Measurements from ENCODE around the gene SERINC2. TPM values are rescaled to one million over a fixed set of nuclear protein-coding genes. Genes with fewer than 3 reads are reported as not detected.

SERINC2 gene
- total and polyA plus RNA-seq, 2 donors (not counting 1 experiment from before 2014, with no cell fraction given) = 28.4 to 104 TPM

- H3K9ac ChIP-seq (ENCODE audit: insufficient read depth, low read length) = no peak overlapping the region
- DNase-seq (ENCODE audit: low read depth in 2 of 2) = no peak
- H2AFZ ChIP-seq (ENCODE audit: low read length) = no peak overlapping the region
- H3K36me3 ChIP-seq (ENCODE audit: control insufficient read depth, insufficient read depth, low read length) = peaks cover 9% of the 10 kb centered on the region
- TF ChIP-seq EZH2 (IDR thresholded peaks at IDR 0.05; ENCODE audit: low read length, missing control alignments) = no peak
- no peak for TF ChIP-seq CTCF (conservative IDR thresholded peaks at IDR 0.05 in 1 of 2, IDR thresholded peaks at IDR 0.05 in 1 of 2; ENCODE audit: low read depth in 1 of 2, low read length in 2 of 2)
- no peaks in the 10 kb centered on the region for H4K20me1 ChIP-seq (ENCODE audit: control insufficient read depth, extremely low read depth, insufficient read depth, low read length)
- H3K79me2 ChIP-seq (ENCODE audit: control insufficient read depth, insufficient read depth, low read length) = no peaks in the 10 kb centered on the region
- no peak overlapping the region for H3K4me3 ChIP-seq (replicated peaks in 1 of 4; ENCODE audit: control extremely low read depth in 1 of 4, insufficient read depth in 1 of 4, low read depth in 3 of 4, low read length in 4 of 4)
- no peaks in the 10 kb centered on the region for H3K27me3 ChIP-seq (ENCODE audit: control insufficient read depth, insufficient read depth, low read length)
- no peak overlapping the region for H3K27ac ChIP-seq (ENCODE audit: insufficient read depth, low read length)
- H3K4me2 ChIP-seq (ENCODE audit: extremely low read depth, insufficient read depth, low read length) = no peak overlapping the region
- peaks cover 16% of the 10 kb centered on the region for H3K4me1 ChIP-seq (ENCODE audit: control insufficient read depth, extremely low read depth, insufficient read depth, low read length)
- H3K9me3 ChIP-seq (ENCODE audit: control insufficient read depth, insufficient read depth, low read depth, low read length) = no peaks in the 10 kb centered on the region
Observed at GRCh38 chr1:31368611-31369107, 44.4 kb upstream of the SERINC2 start.

- Histone ChIP-seq H3K36me3 (ENCODE audit: control insufficient read depth, insufficient read depth, low read length) (peaks cover 6% of the 10 kb centered on the region), H3K4me1 (ENCODE audit: control insufficient read depth, extremely low read depth, insufficient read depth, low read length) (peaks cover 25% of the 10 kb centered on the region), H3K79me2 (ENCODE audit: control insufficient read depth, insufficient read depth, low read length) (no peaks in the 10 kb centered on the region), H3K4me3 (replicated peaks in 1 of 4; ENCODE audit: control extremely low read depth in 1 of 4, insufficient read depth in 1 of 4, low read depth in 3 of 4, low read length in 4 of 4) (peak overlapping the region in 2 of 4 experiments; percentile 48 to 64), H3K4me2 (ENCODE audit: extremely low read depth, insufficient read depth, low read length) (no peak overlapping the region), H3K27me3 (ENCODE audit: control insufficient read depth, insufficient read depth, low read length) (no peaks in the 10 kb centered on the region), H3K9ac (ENCODE audit: insufficient read depth, low read length) (no peak overlapping the region), H3K9me3 (ENCODE audit: control insufficient read depth, insufficient read depth, low read depth, low read length) (no peaks in the 10 kb centered on the region), H2AFZ (ENCODE audit: low read length) (no peak overlapping the region), H4K20me1 (ENCODE audit: control insufficient read depth, extremely low read depth, insufficient read depth, low read length) (no peaks in the 10 kb centered on the region), H3K27ac (ENCODE audit: insufficient read depth, low read length) (no peak overlapping the region)
- DNase-seq (ENCODE audit: low read depth in 2 of 2) = no peak
- TF ChIP-seq CTCF (conservative IDR thresholded peaks at IDR 0.05 in 1 of 2, IDR thresholded peaks at IDR 0.05 in 1 of 2; ENCODE audit: low read depth in 1 of 2, low read length in 2 of 2) = no peak
Observed at GRCh38 chr1:31370021-31370420, 43.0 kb upstream of the SERINC2 start.

- Histone ChIP-seq H3K4me2 (ENCODE audit: extremely low read depth, insufficient read depth, low read length) (no peak overlapping the region), H3K4me1 (ENCODE audit: control insufficient read depth, extremely low read depth, insufficient read depth, low read length) (peaks cover 25% of the 10 kb centered on the region)
- TF ChIP-seq CTCF (conservative IDR thresholded peaks at IDR 0.05 in 1 of 2, IDR thresholded peaks at IDR 0.05 in 1 of 2; ENCODE audit: low read depth in 1 of 2, low read length in 2 of 2) = no peak
Observed at GRCh38 chr1:31370565-31370964, 42.4 kb upstream of the SERINC2 start.

More at GRCh38 chr1:31370565-31370964, 42.4 kb upstream of the SERINC2 start:
- no peak for DNase-seq (ENCODE audit: low read depth in 2 of 2)
- peak overlapping the region in 2 of 4 experiments; percentile 48 to 64 for H3K4me3 ChIP-seq (replicated peaks in 1 of 4; ENCODE audit: control extremely low read depth in 1 of 4, insufficient read depth in 1 of 4, low read depth in 3 of 4, low read length in 4 of 4)
- H3K36me3 ChIP-seq (ENCODE audit: control insufficient read depth, insufficient read depth, low read length) = peaks cover 2% of the 10 kb centered on the region
- H4K20me1 ChIP-seq (ENCODE audit: control insufficient read depth, extremely low read depth, insufficient read depth, low read length) = no peaks in the 10 kb centered on the region
- H3K9me3 ChIP-seq (ENCODE audit: control insufficient read depth, insufficient read depth, low read depth, low read length) = no peaks in the 10 kb centered on the region
- no peaks in the 10 kb centered on the region for H3K79me2 ChIP-seq (ENCODE audit: control insufficient read depth, insufficient read depth, low read length)
- no peak overlapping the region for H2AFZ ChIP-seq (ENCODE audit: low read length)
- H3K27me3 ChIP-seq (ENCODE audit: control insufficient read depth, insufficient read depth, low read length) = no peaks in the 10 kb centered on the region
- H3K27ac ChIP-seq (ENCODE audit: insufficient read depth, low read length) = no peak overlapping the region
- no peak overlapping the region for H3K9ac ChIP-seq (ENCODE audit: insufficient read depth, low read length)
